ENCODE data around the gene LAMA2.

DNA sequence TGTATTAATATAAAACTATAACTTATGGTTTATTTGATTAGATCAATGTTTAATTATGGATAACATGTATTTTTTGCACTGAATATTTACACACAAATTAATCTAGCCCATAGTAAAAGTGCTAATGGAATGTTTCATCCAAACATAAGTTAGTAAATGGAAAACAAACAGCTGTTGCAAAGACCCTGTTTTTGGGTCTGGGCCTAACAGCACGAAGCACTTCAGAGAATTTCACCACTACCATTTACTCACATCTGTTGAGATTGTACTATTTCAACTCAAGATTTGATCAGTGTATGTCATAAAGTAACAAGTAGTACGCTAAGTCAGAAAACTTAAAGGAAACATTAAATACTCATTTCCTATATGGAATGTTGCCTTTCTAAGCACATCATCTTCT, 359.6 kb downstream of the LAMA2 start:
- TF ChIP-seq NRF1 (IDR thresholded peaks at IDR 0.05; ENCODE audit: low read depth, low read length) = no peak
- TF ChIP-seq, protein P1, sequence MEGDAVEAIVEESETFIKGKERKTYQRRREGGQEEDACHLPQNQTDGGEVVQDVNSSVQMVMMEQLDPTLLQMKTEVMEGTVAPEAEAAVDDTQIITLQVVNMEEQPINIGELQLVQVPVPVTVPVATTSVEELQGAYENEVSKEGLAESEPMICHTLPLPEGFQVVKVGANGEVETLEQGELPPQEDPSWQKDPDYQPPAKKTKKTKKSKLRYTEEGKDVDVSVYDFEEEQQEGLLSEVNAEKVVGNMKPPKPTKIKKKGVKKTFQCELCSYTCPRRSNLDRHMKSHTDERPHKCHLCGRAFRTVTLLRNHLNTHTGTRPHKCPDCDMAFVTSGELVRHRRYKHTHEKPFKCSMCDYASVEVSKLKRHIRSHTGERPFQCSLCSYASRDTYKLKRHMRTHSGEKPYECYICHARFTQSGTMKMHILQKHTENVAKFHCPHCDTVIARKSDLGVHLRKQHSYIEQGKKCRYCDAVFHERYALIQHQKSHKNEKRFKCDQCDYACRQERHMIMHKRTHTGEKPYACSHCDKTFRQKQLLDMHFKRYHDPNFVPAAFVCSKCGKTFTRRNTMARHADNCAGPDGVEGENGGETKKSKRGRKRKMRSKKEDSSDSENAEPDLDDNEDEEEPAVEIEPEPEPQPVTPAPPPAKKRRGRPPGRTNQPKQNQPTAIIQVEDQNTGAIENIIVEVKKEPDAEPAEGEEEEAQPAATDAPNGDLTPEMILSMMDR (IDR thresholded peaks at IDR 0.05) = no peak
- no peak for TF ChIP-seq EP300 (IDR thresholded peaks at IDR 0.05; ENCODE audit: borderline replicate concordance in 1 of 2, low read depth in 1 of 2, low read length in 1 of 2)

All from SK-N-SH (cell line).